Kidney tubule cell (primary cell): Measurements from ENCODE around the gene CABYR.
A peak's percentile ranks its signal among the peaks of the same experiment; 100 is the strongest.
"Not testable (repeated sequence)": the region's sequence is repeated elsewhere in the genome, so short reads cannot be mapped to it uniquely, and the experiment has no call there.

Experiments used
- DNase-seq: peaks from one replicate; pipeline ENCODE4 v3.0.0-alpha.2; 2018; ENCODE audit warnings: low spot score

Gene CABYR

GRCh38 chr18:24128700-24129099 is 10.2 kb upstream of the CABYR start:
- DNase-seq, result no peak

- no peak for DNase-seq
Observed at GRCh38 chr18:24130494-24130893, 8.4 kb upstream of the CABYR start.

GRCh38 chr18:24136967-24137373 is 1.9 kb upstream of the CABYR start:
- DNase-seq, result no peak

GRCh38 chr18:24138409-24138788 is 463 bp upstream of the CABYR start:
- DNase-seq, result no peak

GRCh38 chr18:24140697-24141096 is 1.8 kb downstream of the CABYR start:
- no peak for DNase-seq

GRCh38 chr18:24142376-24142775 is 3.5 kb downstream of the CABYR start:
- no peak for DNase-seq

- DNase-seq, result not testable (repeated sequence)
Observed at GRCh38 chr18:24149591-24149990, 10.7 kb downstream of the CABYR start.

- DNase-seq, result no peak
Observed at GRCh38 chr18:24153397-24153796, 14.5 kb downstream of the CABYR start.

GRCh38 chr18:24157855-24158254 is 19.0 kb downstream of the CABYR start:
- no peak for DNase-seq

GRCh38 chr18:24160086-24160485 is 21.2 kb downstream of the CABYR start:
- peak; percentile 20 for DNase-seq

GRCh38 chr18:24161304-24161703 is 22.4 kb downstream of the CABYR start:
- DNase-seq, result no peak

- no peak for DNase-seq
Observed at GRCh38 chr18:24168496-24168895, 29.6 kb downstream of the CABYR start.

- no peak for DNase-seq
Observed at GRCh38 chr18:24170360-24170759, 31.5 kb downstream of the CABYR start.

- no peak for DNase-seq
Observed at GRCh38 chr18:24173997-24174396, 35.1 kb downstream of the CABYR start.

- peak; percentile 52 for DNase-seq
Observed at GRCh38 chr18:24176727-24177416, 38.0 kb downstream of the CABYR start.

GRCh38 chr18:24177499-24178133 is 38.8 kb downstream of the CABYR start:
- DNase-seq, result no peak

GRCh38 chr18:24180048-24180447 is 41.2 kb downstream of the CABYR start:
- DNase-seq, result no peak

- DNase-seq, result peak; percentile 18
Observed at GRCh38 chr18:24181806-24182205, 42.9 kb downstream of the CABYR start.

GRCh38 chr18:24185805-24186204 is 46.9 kb downstream of the CABYR start:
- DNase-seq, result no peak

GRCh38 chr18:24187049-24187448 is 48.2 kb downstream of the CABYR start:
- no peak for DNase-seq

GRCh38 chr18:24187689-24188088 is 48.8 kb downstream of the CABYR start:
- DNase-seq, result no peak

GRCh38 chr18:24188120-24188519 is 49.3 kb downstream of the CABYR start:
- no peak for DNase-seq

GRCh38 chr18:24189007-24189528 is 50.2 kb downstream of the CABYR start:
- DNase-seq, result no peak
